RWPE1 (cell line): Measurements from ENCODE around the gene LIPT2.

Source experiments
- CTCF ChIA-PET: fragments of 350-600 bp; sonication (Branson Sonifier 250); formaldehyde crosslinking; extraction: SDS; loops from one replicate; lab custom pipeline; 2021; lab: Yijun Ruan, JAX
- POLR2A ChIA-PET: fragments of 400-600 bp; formaldehyde crosslinking; extraction: SDS; loops from one replicate; lab custom pipeline; 2020; ENCODE audit warnings: antibody characterized with exemption; ENCODE audit not compliant: low non-redundant PET; lab: Yijun Ruan, JAX
- DNase-seq: peaks from one replicate; pipeline ENCODE4 v3.0.0; 2012; ENCODE audit warnings: low spot score
- H3K27ac ChIP-seq: fragments of 450-650 bp; 2 replicates; pipeline ENCODE4 v1.5.1; 2017
- CTCF ChIP-seq: fragments of 450-650 bp; conservative IDR thresholded peaks from 2 replicates; pipeline ENCODE4 v1.5.1; 2017; ENCODE audit warnings: low read depth, mild to moderate bottlenecking

Gene LIPT2

DNA sequence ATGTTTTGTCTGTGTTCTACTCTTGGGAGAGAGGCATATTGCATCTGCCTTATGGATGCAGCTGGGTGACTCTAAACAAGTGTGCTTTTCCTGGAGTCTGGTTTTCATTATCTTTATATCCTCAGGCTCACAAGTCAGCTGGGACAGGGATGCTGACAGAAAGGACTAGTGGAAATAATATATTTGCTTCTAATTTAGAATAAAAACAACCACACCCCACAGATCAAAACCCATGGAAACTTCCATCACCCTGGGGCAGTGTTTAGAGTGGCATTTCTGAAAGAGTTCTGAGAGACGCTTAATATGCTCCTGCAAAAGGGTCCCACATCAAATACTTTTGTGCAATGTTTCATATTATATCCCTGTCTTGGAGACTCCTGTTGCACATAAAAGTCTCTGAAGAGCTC lies 47.0 kb downstream of the LIPT2 start:
- no peak for TF ChIP-seq CTCF
- ChIA-PET CTCF (interaction anchor here (0.7 kb wide), 1 partner anchor 133 kb away, joined by 3 read pairs; no protein-coding TSS in a partner anchor), POLR2A (no interaction called here)
- H3K27ac ChIP-seq: no peak overlapping the region
- DNase-seq: no peak

DNA sequence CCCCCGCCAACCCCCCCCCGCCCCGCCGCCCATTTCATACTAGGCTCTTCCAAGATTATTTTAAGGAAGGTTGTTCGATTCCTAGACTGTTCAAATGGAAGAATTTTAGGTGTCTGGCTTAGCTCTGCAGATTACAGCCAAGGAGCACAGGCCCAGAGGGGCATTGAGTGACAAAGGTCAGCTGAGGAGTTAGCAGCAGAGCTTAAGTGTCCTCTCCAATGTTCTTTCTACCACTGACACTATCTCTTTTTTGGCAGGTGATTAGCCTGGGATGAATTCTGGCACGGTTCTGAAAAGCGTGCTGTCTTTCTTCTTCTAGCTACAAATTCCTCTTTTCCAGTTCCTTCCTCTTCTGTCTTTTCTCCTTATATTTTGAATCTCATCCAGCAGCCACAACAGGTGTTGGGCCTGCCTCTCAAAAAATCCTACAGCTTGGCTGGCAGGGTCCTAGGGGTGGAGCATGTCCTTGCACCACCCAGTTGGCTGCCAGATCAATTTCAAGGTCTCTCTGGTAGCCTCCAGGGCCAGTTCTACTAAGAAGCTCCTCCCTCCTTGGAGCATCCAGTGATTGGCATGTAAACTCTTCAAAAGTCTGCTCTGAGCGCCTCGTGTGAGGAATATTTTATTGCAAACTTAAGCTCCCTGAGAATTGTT lies 49.2 kb downstream of the LIPT2 start:
- no peak for TF ChIP-seq CTCF
- POLR2A ChIA-PET: interaction anchor here (0.9 kb wide), 1 partner anchor 63 kb away, joined by 4 read pairs; no protein-coding TSS in a partner anchor
- no peak for DNase-seq
- CTCF ChIA-PET: interaction anchor here (0.5 to 3.0 kb wide), 6 partner anchors 9 to 478 kb away, joined by 3 to 12 read pairs (median 4); no protein-coding TSS in a partner anchor
- H3K27ac ChIP-seq: no peak overlapping the region

DNA sequence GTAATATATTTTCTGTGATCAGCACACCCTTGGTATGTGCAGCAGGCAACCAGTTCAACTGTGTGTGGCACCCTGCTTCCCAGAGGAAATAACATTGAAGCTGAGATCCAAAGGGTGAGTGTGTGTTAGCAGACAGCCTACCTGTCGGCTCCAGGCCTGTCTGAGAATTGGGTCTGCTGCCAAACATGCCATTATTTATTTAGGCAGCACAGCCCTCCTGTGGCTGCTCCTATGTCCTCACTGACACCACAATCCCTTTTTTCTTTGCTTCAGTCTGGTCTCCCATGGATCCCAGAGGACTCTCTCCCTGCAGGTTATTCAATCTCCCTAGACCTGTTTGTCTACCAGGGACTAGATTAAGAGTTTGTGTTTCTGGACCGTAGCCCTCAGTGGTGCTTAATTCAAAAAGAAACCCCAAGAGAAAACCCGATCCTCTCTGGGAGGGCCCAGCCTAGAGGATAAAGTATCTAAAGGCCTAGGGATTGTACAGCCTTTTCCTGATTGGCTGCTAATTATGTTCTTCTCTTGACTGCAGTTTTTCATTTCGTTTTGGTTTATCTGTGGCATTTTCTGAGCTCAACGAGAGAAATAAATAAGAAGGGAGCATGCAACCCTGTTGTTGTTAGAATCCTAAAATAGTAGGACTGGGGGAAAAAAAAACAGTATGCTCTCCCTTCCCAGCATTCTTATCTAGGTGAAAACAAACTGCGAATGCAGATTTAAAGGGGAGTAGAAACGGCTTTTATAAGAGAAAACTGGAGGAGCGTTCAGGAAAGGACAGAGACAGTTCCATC lies 50.3 kb downstream of the LIPT2 start:
- no peak overlapping the region for H3K27ac ChIP-seq
- peak; percentile 66 for DNase-seq
- ChIA-PET POLR2A (no interaction called here), CTCF (interaction anchor here (0.5 to 3.0 kb wide), 9 partner anchors 10 to 1744 kb away, joined by 3 to 12 read pairs (median 3); no protein-coding TSS in a partner anchor)
- peak; percentile 18; the same call in 1 of the 2 replicates for TF ChIP-seq CTCF

GRCh38 chr11:74442636-74443035 lies 50.9 kb downstream of the LIPT2 start:
- no peak overlapping the region for H3K27ac ChIP-seq
- TF ChIP-seq CTCF: no peak
- CTCF ChIA-PET: interaction anchor here (0.5 to 3.0 kb wide), 7 partner anchors 9 to 1743 kb away, joined by 3 to 12 read pairs (median 3); no protein-coding TSS in a partner anchor
- no peak for DNase-seq
- POLR2A ChIA-PET: no interaction called here
